GM12874 (cell line): ENCODE measurements around the gene OSTF1.

Experiments used
- CTCF ChIP-seq: IDR thresholded peaks from 2 replicates; pipeline ENCODE4 v1.5.1; 2011; ENCODE audit warnings: low read depth, mild to moderate bottlenecking, control low read depth, low read length, moderate library complexity; ENCODE audit not compliant: insufficient read depth

The OSTF1 gene, protein sequence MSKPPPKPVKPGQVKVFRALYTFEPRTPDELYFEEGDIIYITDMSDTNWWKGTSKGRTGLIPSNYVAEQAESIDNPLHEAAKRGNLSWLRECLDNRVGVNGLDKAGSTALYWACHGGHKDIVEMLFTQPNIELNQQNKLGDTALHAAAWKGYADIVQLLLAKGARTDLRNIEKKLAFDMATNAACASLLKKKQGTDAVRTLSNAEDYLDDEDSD

DNA sequence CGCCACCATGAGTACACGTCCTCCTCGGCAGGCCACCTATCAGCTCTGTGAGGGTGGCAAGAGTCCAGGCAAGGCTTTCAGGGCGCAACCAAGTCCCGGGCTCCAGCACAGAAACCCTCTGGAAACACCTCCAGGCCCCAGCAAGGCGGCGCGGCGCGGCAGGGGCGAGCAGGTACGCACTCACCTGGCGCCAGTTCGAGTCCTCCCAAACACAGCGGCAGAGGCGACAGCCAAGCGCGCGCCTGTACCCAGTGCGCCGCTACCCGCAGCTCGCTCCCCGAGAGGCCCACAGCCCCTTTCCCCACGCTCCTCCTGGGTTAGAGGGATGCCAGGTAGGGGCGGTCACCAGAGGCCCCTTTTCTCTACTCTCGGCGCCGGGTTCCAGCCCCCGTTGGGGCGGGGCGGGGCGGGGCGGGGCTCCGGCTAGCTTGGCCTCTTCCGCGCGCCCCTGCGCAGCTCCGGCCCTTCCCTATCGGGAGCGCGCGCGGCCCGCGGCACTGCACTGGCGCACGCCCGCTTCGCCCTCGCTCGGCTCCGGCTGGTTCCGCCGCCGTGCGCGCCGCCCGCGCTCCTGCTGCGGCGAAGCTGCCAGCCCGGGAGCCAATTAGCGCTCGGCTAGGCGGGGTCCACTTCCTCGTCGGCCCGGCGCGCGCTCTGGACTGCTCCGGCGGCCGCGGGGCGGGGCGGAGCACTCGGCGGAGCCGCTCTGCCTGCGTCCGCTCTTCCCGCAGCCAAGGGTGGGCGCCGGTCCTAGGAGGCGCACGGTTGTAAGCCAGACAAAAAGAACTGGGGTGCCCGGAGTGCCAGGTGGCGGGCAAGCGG, at the start of gene OSTF1, which contains the start of gene NMRK1:
Gene OSTF1, plus strand, starts transcription at position 691 of the 822 bp plus-strand sequence. CDS start 179 bp downstream, outside the sequence.
Gene NMRK1, minus strand, starts transcription at position 332 of the 822 bp plus-strand sequence. CDS start 5,040 bp downstream, outside the sequence.
- no peak for TF ChIP-seq CTCF

DNA sequence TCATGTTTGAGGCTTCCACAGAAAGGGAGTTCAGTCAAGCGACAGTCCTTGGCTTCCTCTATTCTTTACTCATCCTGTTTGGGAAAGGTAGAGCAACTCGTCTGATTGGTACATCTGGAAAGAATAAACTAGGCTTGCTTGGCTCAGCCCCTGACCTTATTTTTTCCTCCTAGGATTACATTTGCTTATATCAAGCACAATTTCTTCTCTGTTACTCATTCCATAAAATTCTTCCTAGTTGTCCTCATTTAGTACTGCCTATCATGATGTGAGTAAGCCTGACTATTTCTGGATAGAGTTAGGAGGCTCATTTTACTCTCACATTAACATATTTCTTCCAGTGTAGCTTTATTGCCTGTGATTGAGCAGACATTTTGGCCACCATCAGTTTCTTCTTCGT, 49.3 kb upstream of the OSTF1 start:
- no peak for TF ChIP-seq CTCF

GRCh38 chr9:75039801-75040200, 48.5 kb upstream of the OSTF1 start:
- TF ChIP-seq CTCF, result no peak

DNA sequence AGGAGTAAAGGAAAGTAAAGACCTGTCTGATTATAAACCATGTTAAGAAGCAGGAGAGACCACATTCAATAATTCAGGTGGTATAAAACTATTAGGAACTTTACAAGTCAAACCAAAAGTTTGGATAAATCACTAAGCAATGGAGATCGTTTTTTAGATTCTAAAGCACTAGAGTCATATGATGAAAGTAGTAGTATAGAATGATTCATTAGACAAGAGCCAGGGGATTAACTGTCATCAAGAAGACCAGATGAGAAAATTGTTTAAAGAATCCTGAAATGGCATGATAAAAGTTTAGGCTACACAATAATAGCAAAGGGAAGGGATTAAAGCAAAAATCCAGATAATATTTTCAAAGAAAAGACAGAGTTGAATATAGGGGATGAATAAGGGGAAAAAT, 47.3 kb upstream of the OSTF1 start:
- no peak for TF ChIP-seq CTCF

GRCh38 chr9:75046725-75047345, 41.5 kb upstream of the OSTF1 start:
- TF ChIP-seq CTCF, result no peak

DNA sequence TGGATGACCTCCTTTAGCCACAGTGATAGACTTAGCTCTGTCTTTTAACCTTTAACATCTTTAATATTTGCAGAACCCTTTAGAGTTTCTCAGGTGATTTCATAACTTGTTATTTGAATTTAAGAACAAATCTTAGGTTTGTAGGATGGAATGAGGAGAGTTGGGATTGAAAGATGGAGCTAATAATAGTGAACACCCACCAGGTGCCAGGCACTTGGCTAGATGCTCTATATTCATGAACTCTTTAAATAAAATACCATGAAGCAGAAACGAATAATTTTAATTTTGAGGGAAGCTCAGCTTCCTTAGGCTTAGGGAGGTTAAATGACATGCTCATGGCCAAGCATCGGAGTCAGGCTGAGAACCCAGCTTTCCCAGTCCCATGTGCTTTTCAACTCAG, 40.8 kb upstream of the OSTF1 start:
- no peak for TF ChIP-seq CTCF

DNA sequence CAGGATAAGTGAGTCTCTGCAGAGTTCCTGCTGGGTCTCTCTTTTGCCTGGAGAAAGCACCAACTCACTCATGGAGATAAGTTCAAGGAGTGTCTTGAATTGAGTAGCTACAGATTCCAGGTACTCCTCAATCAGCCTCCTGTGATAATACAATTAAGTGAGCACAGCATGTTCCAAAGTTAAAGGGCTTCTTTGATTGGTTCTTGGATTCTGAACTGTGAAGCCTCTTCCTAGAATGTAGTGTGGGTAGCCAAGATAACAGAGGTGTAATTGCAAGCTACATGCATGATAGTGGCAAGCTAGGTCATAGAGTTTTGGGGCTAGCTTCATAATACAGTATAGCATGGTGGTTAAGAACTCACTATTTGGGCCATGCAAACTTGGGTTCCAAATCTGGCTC, 37.0 kb upstream of the OSTF1 start:
- TF ChIP-seq CTCF, result no peak
